Measurements from ENCODE around the gene CYP2W1.
A peak's percentile ranks its signal among the peaks of the same experiment; 100 is the strongest.

CYP2W1 gene

DNA sequence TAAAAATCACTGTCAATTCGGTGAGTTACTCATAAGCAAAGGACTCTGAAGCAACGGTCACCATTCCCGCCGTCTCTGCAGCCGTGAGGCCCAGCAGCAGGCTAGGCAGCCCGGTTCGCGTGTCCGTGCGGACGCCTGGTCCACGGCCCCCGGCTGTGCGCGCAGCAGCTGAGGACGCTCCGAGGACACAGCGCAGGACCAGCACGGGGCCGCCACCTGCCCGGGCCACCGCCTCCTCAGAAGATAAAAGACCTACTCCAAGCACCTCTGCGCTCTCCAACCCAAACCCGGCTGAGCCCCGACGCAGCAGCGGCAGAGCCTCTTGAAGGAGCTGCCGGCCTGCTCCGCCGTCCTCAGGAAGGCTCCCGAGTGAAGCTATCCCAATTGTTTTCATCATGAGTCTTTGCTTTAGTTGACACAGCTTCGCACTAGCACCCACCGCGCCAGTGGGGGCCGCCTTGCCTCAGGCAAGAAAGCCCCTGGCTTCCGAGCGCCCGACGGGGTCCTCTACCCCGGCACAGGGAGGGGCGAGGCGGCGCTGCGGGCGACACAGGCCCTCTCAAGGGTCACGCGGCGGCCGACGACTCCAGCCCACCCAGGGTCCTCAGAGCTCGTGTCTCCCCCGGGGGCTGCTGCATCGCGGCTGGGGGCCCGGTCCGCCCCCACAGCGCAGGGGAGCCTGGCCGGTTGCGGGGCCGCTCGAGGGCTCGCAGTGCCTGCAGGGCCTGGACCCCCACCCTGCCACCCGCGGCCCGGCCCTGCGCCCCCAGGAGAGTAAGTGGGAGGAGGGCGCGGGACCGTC lies 44.5 kb downstream of the CYP2W1 start:
- TF ChIP-seq, protein P1, sequence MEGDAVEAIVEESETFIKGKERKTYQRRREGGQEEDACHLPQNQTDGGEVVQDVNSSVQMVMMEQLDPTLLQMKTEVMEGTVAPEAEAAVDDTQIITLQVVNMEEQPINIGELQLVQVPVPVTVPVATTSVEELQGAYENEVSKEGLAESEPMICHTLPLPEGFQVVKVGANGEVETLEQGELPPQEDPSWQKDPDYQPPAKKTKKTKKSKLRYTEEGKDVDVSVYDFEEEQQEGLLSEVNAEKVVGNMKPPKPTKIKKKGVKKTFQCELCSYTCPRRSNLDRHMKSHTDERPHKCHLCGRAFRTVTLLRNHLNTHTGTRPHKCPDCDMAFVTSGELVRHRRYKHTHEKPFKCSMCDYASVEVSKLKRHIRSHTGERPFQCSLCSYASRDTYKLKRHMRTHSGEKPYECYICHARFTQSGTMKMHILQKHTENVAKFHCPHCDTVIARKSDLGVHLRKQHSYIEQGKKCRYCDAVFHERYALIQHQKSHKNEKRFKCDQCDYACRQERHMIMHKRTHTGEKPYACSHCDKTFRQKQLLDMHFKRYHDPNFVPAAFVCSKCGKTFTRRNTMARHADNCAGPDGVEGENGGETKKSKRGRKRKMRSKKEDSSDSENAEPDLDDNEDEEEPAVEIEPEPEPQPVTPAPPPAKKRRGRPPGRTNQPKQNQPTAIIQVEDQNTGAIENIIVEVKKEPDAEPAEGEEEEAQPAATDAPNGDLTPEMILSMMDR (IDR thresholded peaks at IDR 0.05) = no peak
- intact Hi-C loops (cut with DNase I; ENCODE audit: low total_unique reads) = loop anchor here (2.0 kb wide), 1 partner anchor 33 kb away; no protein-coding TSS in a partner anchor
- no peak for DNase-seq

DNA sequence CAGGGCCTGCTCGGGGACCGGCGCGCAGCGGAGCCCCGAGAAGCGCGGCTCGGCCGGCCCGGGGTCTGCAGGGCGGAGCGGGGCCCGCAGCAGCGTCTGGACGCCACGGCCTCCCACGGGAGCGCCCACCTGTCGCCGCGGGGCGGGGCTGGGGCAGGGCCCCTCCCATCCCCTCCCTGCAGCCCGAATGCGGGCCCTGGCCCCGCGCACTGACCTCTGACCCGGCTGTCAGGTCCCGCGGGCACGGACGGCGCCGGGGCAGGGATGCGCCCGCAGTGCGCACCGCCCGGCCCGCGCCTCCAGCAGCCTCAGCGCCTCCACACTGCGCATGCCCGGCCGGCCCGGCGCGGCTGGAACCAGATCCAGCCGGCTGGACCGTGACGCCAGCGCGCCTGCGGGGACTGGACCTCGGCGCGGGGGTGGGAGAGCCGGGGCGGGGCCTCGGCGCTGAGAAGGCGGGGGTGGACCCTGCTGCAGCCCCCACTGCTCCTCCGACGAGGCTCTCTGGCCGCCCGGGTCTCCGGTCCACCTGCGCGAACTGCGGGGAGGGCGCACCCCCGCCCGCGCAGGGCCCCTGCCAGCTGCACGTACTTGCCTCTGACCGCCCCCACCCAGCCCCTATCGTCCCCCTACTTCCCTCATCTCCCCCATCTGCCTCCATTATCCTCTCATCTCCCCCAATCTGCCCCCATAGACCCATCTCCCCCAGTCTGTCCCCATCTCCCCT lies 45.2 kb downstream of the CYP2W1 start:
- DNase-seq = peak; percentile 86 to 95
- TF ChIP-seq, protein P1 (IDR thresholded peaks at IDR 0.05) = no peak
- H3K4me1 ChIP-seq = peaks cover 0 to 43% (median 31%) of the 10 kb centered on the region in 4 donors
- H3K27me3 ChIP-seq = no peaks in the 10 kb centered on the region
- peak overlapping the region; percentile 83 to 93 for H3K27ac ChIP-seq
- intact Hi-C loops (cut with DNase I; ENCODE audit: low total_unique reads) = loop anchor here (2.0 kb wide), 1 partner anchor 33 kb away; no protein-coding TSS in a partner anchor
- no peaks in the 10 kb centered on the region for H3K9me3 ChIP-seq
- peak overlapping the region; percentile 68 to 88 for H3K4me3 ChIP-seq
- H3K36me3 ChIP-seq = peaks cover 5 to 22% (median 22%) of the 10 kb centered on the region in 3 donors

More for the DNA sequence above, 44.5 kb downstream of the CYP2W1 start:
- H3K27me3 ChIP-seq = no peaks in the 10 kb centered on the region
- peaks cover 0 to 43% (median 31%) of the 10 kb centered on the region in 4 donors for H3K4me1 ChIP-seq
- peak overlapping the region; percentile 68 to 88 for H3K4me3 ChIP-seq
- peak overlapping the region; percentile 83 to 93 for H3K27ac ChIP-seq
- H3K9me3 ChIP-seq = no peaks in the 10 kb centered on the region
- H3K36me3 ChIP-seq = peaks cover 5 to 30% (median 28%) of the 10 kb centered on the region in 3 donors

GRCh38 chr7:1028775-1029636 lies 46.0 kb downstream of the CYP2W1 start:
- Histone ChIP-seq H3K4me1 (peaks cover 0 to 43% (median 31%) of the 10 kb centered on the region in 4 donors), H3K9me3 (no peaks in the 10 kb centered on the region), H3K27me3 (no peaks in the 10 kb centered on the region), H3K36me3 (peaks cover 5 to 22% (median 21%) of the 10 kb centered on the region in 3 donors), H3K27ac (peak overlapping the region; percentile 83 to 93), H3K4me3 (peak overlapping the region; percentile 68 to 88)
- DNase-seq = peak; percentile 93 to 96
- TF ChIP-seq, protein P1 (IDR thresholded peaks at IDR 0.05) = no peak
- intact Hi-C loops (cut with DNase I; ENCODE audit: low total_unique reads) = loop anchor here (2.0 kb wide), 1 partner anchor 32 kb away; no protein-coding TSS in a partner anchor

DNA sequence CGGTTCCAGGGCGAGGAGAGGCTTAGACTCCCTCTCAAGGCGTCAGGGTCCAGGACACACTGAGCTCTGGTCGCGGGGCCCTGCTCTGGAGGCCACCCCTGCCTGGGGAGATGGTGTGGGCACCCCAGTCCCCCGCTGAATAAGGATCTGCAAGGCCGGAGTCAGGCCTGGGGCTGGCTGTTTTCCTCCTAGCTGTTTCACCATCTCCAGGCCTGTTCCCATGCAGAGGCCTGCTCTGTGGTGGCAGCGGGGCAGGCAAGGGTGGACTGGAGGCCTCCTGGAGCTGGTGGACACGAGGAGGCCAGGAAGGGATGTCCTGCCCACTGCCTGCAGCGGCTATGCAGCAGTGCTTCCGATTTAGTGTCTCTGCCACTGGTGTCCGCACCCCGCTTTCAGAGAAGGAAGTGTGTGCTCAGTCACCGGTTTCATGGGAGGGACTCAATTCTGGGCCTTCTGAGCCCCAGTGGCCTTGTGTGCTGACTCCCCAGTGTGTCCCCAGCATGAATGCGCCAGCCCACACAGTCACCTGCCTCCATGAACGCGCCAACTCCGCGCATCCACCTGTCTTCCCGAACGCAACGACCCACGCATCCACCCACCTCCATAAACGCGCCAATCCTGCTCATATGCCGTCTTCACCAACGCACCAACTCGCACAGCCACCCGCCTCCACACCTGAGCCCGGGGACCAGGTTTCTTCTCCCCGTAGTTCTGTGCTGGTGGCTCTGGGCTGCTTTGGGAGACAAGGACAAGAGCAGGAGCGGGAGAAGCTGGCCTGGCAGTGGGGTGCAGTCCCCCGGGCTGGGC lies 46.9 kb downstream of the CYP2W1 start:
- peaks cover 5 to 19% (median 18%) of the 10 kb centered on the region in 3 donors for H3K36me3 ChIP-seq
- intact Hi-C loops (cut with DNase I; ENCODE audit: low total_unique reads) = loop anchor here (2.0 kb wide), 1 partner anchor 31 kb away; no protein-coding TSS in a partner anchor
- peaks cover 0 to 38% (median 29%) of the 10 kb centered on the region in 4 donors for H3K4me1 ChIP-seq
- TF ChIP-seq, protein P1 (IDR thresholded peaks at IDR 0.05) = no peak
- peak overlapping the region; percentile 83 to 93 for H3K27ac ChIP-seq
- H3K4me3 ChIP-seq = no peak overlapping the region
- no peaks in the 10 kb centered on the region for H3K27me3 ChIP-seq
- H3K9me3 ChIP-seq = no peaks in the 10 kb centered on the region
- DNase-seq = no peak
